ENCODE data around the gene SLC9A4.
"Not testable (repeated sequence)": the region's sequence is repeated elsewhere in the genome, so short reads cannot be mapped to it uniquely, and the experiment has no call there.

SLC9A4 gene

DNA sequence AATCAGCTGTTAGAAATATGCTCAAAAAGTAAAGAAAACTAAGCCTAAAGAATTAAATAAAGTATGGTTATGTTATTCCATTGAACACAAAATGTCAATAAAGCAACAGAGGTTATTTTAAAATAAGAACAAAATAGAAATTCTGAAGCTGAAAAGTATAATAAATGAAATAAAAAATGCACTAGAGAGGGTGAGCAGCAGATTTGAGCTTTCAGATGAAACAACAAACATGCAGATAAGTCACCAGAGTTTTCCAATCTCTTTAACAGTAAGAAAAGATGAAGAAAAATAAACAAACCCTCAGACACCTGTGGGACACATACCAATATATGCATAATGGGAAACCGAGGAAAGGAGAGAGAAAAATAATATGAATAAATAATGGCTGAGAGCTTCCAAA, 76.0 kb downstream of the SLC9A4 start:
- DNase-seq (ENCODE audit: low read depth): no peak

DNA sequence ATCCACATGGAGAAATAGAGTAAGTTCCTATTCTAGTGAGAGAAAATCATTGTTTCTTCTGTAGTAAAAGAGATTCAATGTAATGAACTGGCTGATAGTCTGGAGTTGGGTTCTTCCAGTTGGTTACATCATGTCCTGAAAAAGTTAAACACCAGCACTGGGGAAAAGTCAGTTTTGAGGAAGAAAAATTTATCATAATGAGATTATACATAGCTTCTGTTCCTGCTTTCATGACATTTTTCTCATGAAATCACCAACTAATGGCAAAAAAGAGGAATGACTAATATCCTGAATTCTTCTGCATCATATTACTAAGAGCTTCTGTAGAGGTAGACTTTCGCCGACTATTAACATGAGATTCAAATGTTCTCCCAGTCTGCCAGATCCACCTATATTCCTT, 77.1 kb downstream of the SLC9A4 start:
- DNase-seq (ENCODE audit: low read depth): no peak

DNA sequence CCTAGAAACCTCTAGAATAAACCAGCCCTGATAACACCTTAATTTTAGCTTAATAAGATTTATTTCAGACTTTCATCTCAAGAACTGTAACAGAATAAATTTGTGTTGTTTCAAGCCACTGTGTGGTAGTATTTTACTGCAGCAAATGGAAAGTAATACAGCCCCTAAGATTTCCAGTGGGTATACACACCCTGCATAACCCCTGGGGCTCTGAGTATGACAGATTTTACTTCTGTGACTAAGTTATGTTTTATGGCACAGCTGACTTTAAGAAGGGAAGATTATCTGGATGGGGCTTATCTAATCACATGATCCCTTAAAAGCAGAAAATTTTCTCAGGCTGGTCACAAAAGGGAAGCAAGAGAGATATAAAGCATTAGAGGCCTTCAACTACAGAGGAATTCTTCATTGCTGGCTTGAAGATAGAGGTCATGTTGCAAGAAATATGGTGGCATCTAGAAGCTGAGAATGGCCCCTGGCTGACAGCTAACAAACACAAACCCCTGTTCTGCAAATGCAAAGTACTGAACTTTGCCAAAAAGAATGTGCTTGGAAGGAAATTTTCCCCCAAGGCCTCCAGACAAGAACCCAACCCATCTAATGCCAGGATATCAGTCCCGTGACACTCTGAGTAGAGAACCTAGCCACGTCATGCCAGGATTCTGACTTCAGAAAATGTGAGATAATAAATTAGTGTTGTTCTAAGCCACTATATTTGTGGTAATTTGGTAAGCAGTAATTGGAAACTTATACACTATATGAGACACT, 78.5 kb downstream of the SLC9A4 start:
- DNase-seq (ENCODE audit: low read depth): no peak

DNA sequence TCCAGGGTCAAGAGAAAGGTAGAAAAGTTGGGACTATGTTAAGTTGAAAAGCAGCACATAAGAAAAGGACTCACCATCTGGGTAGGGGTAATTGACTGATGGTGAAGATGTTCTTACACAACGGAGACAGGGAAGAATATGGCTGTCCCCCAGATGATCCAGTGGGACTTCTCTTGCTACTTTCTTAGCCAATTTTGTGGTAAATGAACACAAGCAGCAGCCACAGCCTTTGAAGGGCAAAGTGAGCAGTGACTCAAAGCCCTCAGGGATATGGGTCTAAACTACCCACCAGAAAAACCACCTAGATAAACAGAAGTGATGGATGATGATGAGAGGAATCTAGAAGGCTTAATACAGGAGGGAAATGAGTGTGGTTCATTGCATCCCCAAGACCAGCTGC, 80.6 kb downstream of the SLC9A4 start:
- no peak for DNase-seq (ENCODE audit: low read depth)

DNA sequence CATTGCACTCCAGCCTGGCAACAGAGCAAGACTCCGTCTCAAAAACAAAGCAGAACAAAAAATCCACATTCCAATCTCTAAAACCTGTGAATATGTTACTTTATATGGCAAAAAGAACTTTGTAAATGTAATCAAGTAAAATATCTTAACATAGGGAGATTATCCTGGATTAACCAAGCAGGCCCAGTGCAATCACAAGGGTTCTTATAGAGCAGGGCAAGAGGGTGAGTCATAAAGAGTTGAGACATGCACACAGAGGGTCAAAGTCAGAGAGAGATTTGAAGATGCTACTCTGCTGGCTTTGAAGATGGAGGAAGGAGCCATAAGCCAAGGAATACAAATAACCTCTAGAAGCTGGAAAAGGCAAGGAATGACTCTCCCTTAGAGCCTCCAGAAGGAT, 85.4 kb downstream of the SLC9A4 start:
- no peak for DNase-seq (ENCODE audit: low read depth)

DNA sequence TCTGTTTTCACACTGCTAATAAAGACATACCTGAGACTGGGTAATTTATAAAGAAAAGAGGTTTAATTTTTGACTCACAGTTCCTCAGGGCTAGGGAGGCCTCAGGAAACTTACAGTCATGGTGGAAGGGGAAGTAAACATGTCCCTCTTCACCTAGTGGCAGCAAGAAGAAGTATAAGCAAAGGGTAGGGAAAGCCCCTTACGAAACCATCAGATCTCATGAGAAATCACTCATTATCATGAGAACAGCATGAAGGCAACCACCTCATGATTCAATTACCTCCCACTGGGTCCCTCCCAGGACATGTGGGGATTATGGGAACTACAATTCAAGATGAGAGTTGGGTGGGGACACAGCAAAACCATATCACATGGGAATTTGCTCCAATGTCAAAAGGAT, 89.5 kb downstream of the SLC9A4 start:
- not testable (repeated sequence) for DNase-seq (ENCODE audit: low read depth)

DNA sequence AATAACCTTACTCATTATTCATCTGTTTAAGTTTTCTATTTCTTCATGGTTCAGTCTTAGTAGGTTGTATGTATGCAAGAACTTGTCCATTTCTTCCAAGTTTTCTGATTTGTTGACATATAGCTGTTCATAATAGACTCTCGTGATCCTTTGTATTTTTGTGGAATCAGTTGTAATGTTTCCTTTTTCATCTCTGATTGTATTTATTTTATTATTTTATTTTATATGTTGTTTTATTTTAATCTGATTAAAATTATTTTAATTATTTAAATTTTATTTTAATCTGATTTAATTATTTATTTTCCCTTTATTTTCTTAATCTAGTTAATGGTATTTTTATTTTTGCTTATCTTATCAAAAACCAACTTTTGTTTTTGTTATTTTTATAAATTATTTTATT, 102.9 kb downstream of the SLC9A4 start:
- no peak for DNase-seq (ENCODE audit: low read depth)

DNA sequence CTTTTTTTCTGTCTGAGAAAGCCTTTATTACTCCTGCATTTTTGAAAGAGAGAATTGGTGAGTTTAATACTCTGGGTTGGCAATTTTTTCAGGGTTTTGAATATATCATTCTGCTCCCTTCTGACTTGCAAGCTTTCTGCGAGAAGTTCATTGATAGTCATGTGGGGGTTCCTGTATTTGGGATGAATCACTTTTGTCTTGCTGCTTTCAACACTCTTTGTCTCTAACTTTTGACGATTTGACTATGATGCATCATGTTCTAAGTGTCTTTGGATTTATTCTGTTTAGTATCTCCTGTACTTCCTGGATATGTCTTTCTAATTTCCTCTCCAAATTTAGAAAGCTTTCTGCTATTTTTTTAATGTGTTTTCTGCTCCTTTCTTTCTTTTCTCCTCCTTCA, 105.3 kb downstream of the SLC9A4 start:
- no peak for DNase-seq (ENCODE audit: low read depth)

DNA sequence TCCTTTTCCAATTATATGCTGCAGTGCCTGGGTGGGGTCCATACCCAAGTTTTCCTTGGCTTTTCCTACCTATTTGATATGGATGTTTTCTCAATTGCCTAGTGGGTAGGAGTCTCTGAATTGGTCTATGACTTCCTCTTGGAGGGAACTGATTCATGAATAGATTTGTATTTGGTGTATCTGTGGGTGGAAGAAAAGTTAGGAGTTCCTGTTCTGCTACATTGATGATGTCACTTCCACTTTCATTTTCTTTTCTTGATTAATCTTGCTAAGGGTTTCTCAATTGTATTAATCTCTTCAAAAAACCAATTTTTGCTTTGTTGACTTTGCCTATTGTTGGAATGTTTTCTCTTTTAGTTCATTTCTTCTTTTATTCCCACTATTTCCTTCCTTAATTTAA, 108.9 kb downstream of the SLC9A4 start:
- no peak for DNase-seq (ENCODE audit: low read depth)

DNA sequence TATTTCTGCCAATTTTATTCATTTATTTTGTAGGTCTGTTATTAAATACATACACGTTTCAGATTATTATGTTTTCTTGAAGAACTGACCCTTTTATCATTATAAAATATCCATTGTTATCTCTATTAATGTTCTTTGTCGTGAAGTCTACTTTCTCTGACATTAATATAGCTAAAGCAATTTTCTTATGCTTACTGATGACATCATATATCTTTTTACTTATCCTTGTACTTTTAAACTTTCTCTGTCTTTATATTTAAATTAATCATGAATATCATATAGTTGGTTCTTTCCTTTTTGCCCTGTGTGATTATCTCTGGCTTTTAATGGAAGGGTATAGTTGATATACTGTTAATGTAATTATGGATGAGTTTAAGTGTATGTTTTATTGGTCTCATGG, 109.8 kb downstream of the SLC9A4 start:
- no peak for DNase-seq (ENCODE audit: low read depth)

Data from stimulated activated CD8-positive, alpha-beta memory T cell treated with anti-CD3 and anti-CD28 coated beads, Interleukin-15, amount 100 ng/mL, for 24 hours (primary cell).